NCI-H128 (cell line): ENCODE results near the gene PVR.
"Not testable (repeated sequence)": the region's sequence is repeated elsewhere in the genome, so short reads cannot be mapped to it uniquely, and the experiment has no call there.

Experiments used
- DNase-seq: peaks from one replicate; lab custom pipeline; 2025; ENCODE audit not compliant: unreplicated experiment; lab: John Stamatoyannopoulos, UW

The PVR gene

GRCh38 chr19:44672226-44672625 is 28.5 kb downstream of the PVR start:
- no peak for DNase-seq

GRCh38 chr19:44673510-44673909 is 29.8 kb downstream of the PVR start:
- no peak for DNase-seq

- no peak for DNase-seq
Measured at GRCh38 chr19:44675521-44675920, 31.8 kb downstream of the PVR start.

GRCh38 chr19:44677019-44677811 is 33.5 kb downstream of the PVR start:
- DNase-seq: no peak

- DNase-seq: no peak
Measured at GRCh38 chr19:44680536-44680935, 36.8 kb downstream of the PVR start.

GRCh38 chr19:44681992-44682790 is 38.5 kb downstream of the PVR start:
- no peak for DNase-seq

- DNase-seq: no peak
Measured at GRCh38 chr19:44682807-44683206, 39.1 kb downstream of the PVR start.

- no peak for DNase-seq
Measured at GRCh38 chr19:44683434-44684210, 39.9 kb downstream of the PVR start.

- not testable (repeated sequence) for DNase-seq
Measured at GRCh38 chr19:44684396-44684795, 40.7 kb downstream of the PVR start.

GRCh38 chr19:44684892-44685863 is 41.5 kb downstream of the PVR start:
- DNase-seq: no peak

- DNase-seq: no peak
Measured at GRCh38 chr19:44685877-44686276, 42.2 kb downstream of the PVR start.

- no peak for DNase-seq
Measured at GRCh38 chr19:44686896-44687295, 43.2 kb downstream of the PVR start.

GRCh38 chr19:44687888-44688287 is 44.2 kb downstream of the PVR start:
- DNase-seq: no peak

- DNase-seq: peak; percentile 35
Measured at GRCh38 chr19:44689290-44690130, 45.8 kb downstream of the PVR start.

GRCh38 chr19:44690131-44690440 is 46.4 kb downstream of the PVR start:
- no peak for DNase-seq

GRCh38 chr19:44692379-44692721 is 48.6 kb downstream of the PVR start:
- DNase-seq: no peak

GRCh38 chr19:44694184-44694579 is 50.5 kb downstream of the PVR start:
- DNase-seq: no peak

- DNase-seq: no peak
Measured at GRCh38 chr19:44696939-44697669, 53.4 kb downstream of the PVR start.

GRCh38 chr19:44697670-44698034 is 53.9 kb downstream of the PVR start:
- no peak for DNase-seq
